HG03342 (cell line): ENCODE data around the gene TNNI3K.

Experiments used
- ATAC-seq: cut with Tn5 transposase; IDR thresholded peaks from one replicate; pipeline ENCODE4 v1.9.1; 2021; ENCODE audit warnings: mild to moderate bottlenecking, moderate library complexity; ENCODE audit not compliant: unreplicated experiment

TNNI3K gene

GRCh38 chr1:74429580-74429979 is 194.4 kb downstream of the TNNI3K start:
- ATAC-seq, result no peak

- ATAC-seq, result no peak
Measured at GRCh38 chr1:74430342-74430934, 195.3 kb downstream of the TNNI3K start.

GRCh38 chr1:74431531-74431930 is 196.3 kb downstream of the TNNI3K start:
- no peak for ATAC-seq

GRCh38 chr1:74432325-74432724 is 197.1 kb downstream of the TNNI3K start:
- ATAC-seq, result no peak

- no peak for ATAC-seq
Measured at GRCh38 chr1:74434321-74434720, 199.1 kb downstream of the TNNI3K start.

- no peak for ATAC-seq
Measured at GRCh38 chr1:74436078-74436477, 200.9 kb downstream of the TNNI3K start.

- no peak for ATAC-seq
Measured at GRCh38 chr1:74437035-74437434, 201.8 kb downstream of the TNNI3K start.

GRCh38 chr1:74452035-74452434 is 216.8 kb downstream of the TNNI3K start:
- ATAC-seq, result no peak

GRCh38 chr1:74453277-74453676 is 218.1 kb downstream of the TNNI3K start:
- ATAC-seq, result no peak

GRCh38 chr1:74455390-74455789 is 220.2 kb downstream of the TNNI3K start:
- no peak for ATAC-seq

- ATAC-seq, result no peak
Measured at GRCh38 chr1:74457253-74457652, 222.1 kb downstream of the TNNI3K start.

GRCh38 chr1:74463333-74463988 is 228.3 kb downstream of the TNNI3K start:
- peak; percentile 67 for ATAC-seq

GRCh38 chr1:74464037-74464436 is 228.8 kb downstream of the TNNI3K start:
- no peak for ATAC-seq

- ATAC-seq, result no peak
Measured at GRCh38 chr1:74465193-74465681, 230.1 kb downstream of the TNNI3K start.

- no peak for ATAC-seq
Measured at GRCh38 chr1:74467786-74468377, 232.7 kb downstream of the TNNI3K start.

GRCh38 chr1:74468982-74469603 is 233.9 kb downstream of the TNNI3K start:
- ATAC-seq, result peak; percentile 59

- no peak for ATAC-seq
Measured at GRCh38 chr1:74470251-74470650, 235.1 kb downstream of the TNNI3K start.

- no peak for ATAC-seq
Measured at GRCh38 chr1:74470936-74471335, 235.7 kb downstream of the TNNI3K start.

GRCh38 chr1:74471470-74471869 is 236.3 kb downstream of the TNNI3K start:
- ATAC-seq, result no peak

GRCh38 chr1:74474585-74474984 is 239.4 kb downstream of the TNNI3K start:
- no peak for ATAC-seq

- ATAC-seq, result no peak
Measured at GRCh38 chr1:74478979-74479378, 243.8 kb downstream of the TNNI3K start.

- ATAC-seq, result no peak
Measured at GRCh38 chr1:74480068-74480467, 244.9 kb downstream of the TNNI3K start.
